ENCODE results near the gene MXI1. TPM values are rescaled to one million over a fixed set of nuclear protein-coding genes. Genes with fewer than 3 reads are reported as not detected.

MXI1 gene
- total and polyA plus RNA-seq, 10 donors, result 6.8 to 49.4 (median 19.4) TPM

GRCh38 chr10:110284262-110284661 is 76.9 kb downstream of the MXI1 start:
- no peak for DNase-seq
- Histone ChIP-seq H3K4me1 (peaks cover under 1 to 18% (median 5%) of the 10 kb centered on the region in 6 donors), H3K4me3 (no peak overlapping the region), H3K27me3 (replicated peaks in 1 of 7) (no peaks in the 10 kb centered on the region), H3K36me3 (peaks cover 0 to 75% (median 37%) of the 10 kb centered on the region in 6 donors), H3K27ac (no peak overlapping the region), H3K9me3 (no peaks in the 10 kb centered on the region)
- no peak for TF ChIP-seq CTCF (IDR thresholded peaks at IDR 0.05 in 8 of 11, conservative IDR thresholded peaks at IDR 0.05 in 3 of 11)
- no peak for TF ChIP-seq POLR2A (IDR thresholded peaks at IDR 0.05)
- no peak for TF ChIP-seq POLR2AphosphoS5 (IDR thresholded peaks at IDR 0.05)
- 87 to 97% (median 97%) methylated on average over 3 of the region's 3 CpGs for WGBS, 5 donors
- intact Hi-C loops (cut with DNase I; ENCODE audit: low total_unique reads), result loop anchor here (5.0 kb wide), 1 partner anchor 147 kb away; no protein-coding TSS in a partner anchor

- TF ChIP-seq CTCF (IDR thresholded peaks at IDR 0.05 in 8 of 11, conservative IDR thresholded peaks at IDR 0.05 in 3 of 11) (no peak), POLR2AphosphoS5 (IDR thresholded peaks at IDR 0.05) (peak in 1 of 3 donors; percentile 29)
- no peak overlapping the region for H3K4me3 ChIP-seq
- no peaks in the 10 kb centered on the region for H3K9me3 ChIP-seq
- intact Hi-C loops (cut with DNase I; ENCODE audit: low total_unique reads), result no loop called here
- peaks cover 0 to 78% (median 33%) of the 10 kb centered on the region in 6 donors for H3K36me3 ChIP-seq
- H3K4me1 ChIP-seq, result peaks cover 0 to 11% (median 0%) of the 10 kb centered on the region in 6 donors
- no peak overlapping the region for H3K27ac ChIP-seq
- 95 to 99% (median 98%) methylated on average over 2 of the region's 2 CpGs for WGBS, 5 donors
- no peak for DNase-seq
- no peaks in the 10 kb centered on the region for H3K27me3 ChIP-seq (replicated peaks in 1 of 7)
These were observed 78.1 kb downstream of the MXI1 start for GRCh38 chr10:110285501-110285900.

GRCh38 chr10:110286841-110287240 is 79.4 kb downstream of the MXI1 start:
- Histone ChIP-seq H3K36me3 (peaks cover 0 to 82% (median 36%) of the 10 kb centered on the region in 6 donors), H3K4me1 (peaks cover 0 to 7% (median 0%) of the 10 kb centered on the region in 6 donors), H3K9me3 (no peaks in the 10 kb centered on the region), H3K27ac (no peak overlapping the region), H3K4me3 (no peak overlapping the region), H3K27me3 (replicated peaks in 1 of 7) (no peaks in the 10 kb centered on the region)
- 90 to 97% (median 96%) methylated on average over 2 of the region's 2 CpGs for WGBS, 5 donors
- no peak for TF ChIP-seq CTCF (IDR thresholded peaks at IDR 0.05 in 8 of 11, conservative IDR thresholded peaks at IDR 0.05 in 3 of 11)
- no peak for TF ChIP-seq POLR2AphosphoS5 (IDR thresholded peaks at IDR 0.05)
- no peak for TF ChIP-seq POLR2A (IDR thresholded peaks at IDR 0.05)
- DNase-seq, result no peak
- intact Hi-C loops (cut with DNase I; ENCODE audit: low total_unique reads), result no loop called here

GRCh38 chr10:110296966-110297365 is 89.6 kb downstream of the MXI1 start:
- peaks cover 12 to 38% (median 22%) of the 10 kb centered on the region in 6 donors for H3K4me1 ChIP-seq
- 81 to 97% (median 95%) methylated on average over 1 of the region's 1 CpG for WGBS, 5 donors
- TF ChIP-seq POLR2AphosphoS5 (IDR thresholded peaks at IDR 0.05), result no peak
- TF ChIP-seq CTCF (IDR thresholded peaks at IDR 0.05 in 8 of 11, conservative IDR thresholded peaks at IDR 0.05 in 3 of 11), result no peak
- no peak for TF ChIP-seq POLR2A (IDR thresholded peaks at IDR 0.05)
- H3K27ac ChIP-seq, result no peak overlapping the region
- no peaks in the 10 kb centered on the region for H3K27me3 ChIP-seq (replicated peaks in 1 of 7)
- no peaks in the 10 kb centered on the region for H3K9me3 ChIP-seq
- DNase-seq, result no peak
- peaks cover 9 to 100% (median 85%) of the 10 kb centered on the region in 6 donors for H3K36me3 ChIP-seq
- no peak overlapping the region for H3K4me3 ChIP-seq
- intact Hi-C loops (cut with DNase I; ENCODE audit: low total_unique reads), result no loop called here
